GM21381 (cell line): ENCODE measurements around the gene DPYSL4.

Source experiments
- ATAC-seq: cut with Tn5 transposase; IDR thresholded peaks from one replicate; pipeline ENCODE4 v1.9.1; 2021; ENCODE audit warnings: mild to moderate bottlenecking, moderate library complexity; ENCODE audit not compliant: unreplicated experiment

Gene DPYSL4

DNA sequence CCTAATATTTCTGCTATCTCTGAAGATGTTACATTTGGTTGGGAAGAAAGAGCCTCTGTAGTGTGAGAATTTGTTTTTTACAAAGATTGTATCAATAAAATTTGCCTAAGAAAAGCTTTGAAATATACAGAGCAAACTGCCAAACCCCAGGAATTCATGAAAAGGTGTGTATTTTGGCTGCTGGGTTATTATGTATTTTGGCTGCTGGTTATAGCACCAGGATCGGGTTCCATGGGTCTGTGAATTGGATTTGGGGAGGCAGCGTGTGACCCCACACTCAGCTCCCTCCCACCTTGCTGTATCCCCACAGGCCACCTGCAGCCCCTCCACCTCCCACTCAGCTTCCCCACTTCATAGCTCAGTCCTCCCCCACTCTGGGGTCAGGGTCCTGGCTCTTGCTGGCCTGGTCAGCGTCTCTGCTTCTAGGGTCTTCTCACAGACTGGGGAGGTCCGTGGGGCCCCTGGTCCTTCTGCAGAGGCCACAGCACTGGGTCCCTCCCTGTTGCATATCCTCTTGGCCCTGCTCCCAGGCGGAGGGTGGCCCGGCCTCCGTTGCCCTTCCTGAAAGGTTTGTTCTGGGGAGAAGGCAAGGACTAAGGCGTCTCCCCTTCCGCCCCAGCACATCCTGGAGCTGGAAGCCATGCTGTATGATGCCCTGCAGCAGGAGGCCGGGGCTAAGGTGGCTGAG is 24.0 kb upstream of the DPYSL4 start:
- no peak for ATAC-seq

DNA sequence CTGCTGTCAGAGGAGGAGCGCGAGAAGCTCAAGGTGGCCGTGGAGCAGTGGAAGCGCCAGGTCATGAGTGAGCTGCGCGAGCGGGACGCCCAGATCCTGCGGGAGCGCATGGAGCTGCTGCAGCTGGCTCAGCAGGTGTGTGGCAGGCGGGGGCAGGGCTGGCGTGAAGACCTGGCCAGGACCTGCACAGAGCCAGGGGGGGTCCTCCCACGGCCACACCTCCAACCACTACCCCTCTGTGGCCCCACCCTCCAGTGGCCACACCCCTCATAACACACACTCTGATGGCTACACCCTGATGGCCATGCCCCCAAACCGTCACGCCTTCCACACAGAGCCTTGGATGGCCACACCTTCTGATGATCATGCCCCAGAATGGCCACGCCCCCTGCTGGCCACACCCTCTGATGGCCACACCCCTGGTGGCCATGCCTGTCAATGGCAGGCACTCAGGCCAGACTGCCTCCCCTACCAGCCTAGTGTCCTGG is 23.4 kb upstream of the DPYSL4 start:
- peak; percentile 60 for ATAC-seq

DNA sequence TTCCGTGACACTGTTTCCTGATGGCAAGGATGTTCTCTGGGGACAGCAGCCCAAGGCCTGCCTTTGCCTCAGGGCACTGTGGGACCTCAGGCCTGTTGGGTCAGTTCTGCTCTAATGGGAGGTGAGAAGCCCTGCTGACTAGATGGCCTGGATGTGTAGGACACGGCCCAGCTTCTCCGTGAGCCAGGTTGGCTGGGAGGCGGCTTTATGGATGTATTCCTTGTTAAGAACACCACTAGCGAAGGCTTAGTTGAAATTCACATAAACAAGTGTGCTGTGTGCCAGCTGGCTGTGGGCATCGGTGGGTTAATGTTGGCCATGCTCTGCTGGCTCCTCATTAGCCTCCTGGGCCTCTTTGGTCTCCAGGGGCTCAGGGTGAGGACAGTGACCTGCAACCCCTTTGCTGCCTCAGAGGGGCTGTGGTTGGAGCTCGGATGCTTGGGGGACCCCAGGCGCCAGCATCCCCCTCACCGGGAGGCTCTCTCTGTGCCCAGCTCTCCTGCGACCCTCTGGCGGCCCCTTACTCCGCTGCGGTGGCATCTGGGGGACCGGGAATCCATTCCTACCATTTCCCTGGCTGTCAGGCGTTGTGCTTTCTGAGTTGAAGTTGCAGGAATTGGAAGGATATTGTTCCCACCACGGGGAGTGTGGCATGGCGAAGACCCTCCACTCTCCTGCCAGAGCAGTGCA is 22.8 kb upstream of the DPYSL4 start:
- ATAC-seq, result no peak

DNA sequence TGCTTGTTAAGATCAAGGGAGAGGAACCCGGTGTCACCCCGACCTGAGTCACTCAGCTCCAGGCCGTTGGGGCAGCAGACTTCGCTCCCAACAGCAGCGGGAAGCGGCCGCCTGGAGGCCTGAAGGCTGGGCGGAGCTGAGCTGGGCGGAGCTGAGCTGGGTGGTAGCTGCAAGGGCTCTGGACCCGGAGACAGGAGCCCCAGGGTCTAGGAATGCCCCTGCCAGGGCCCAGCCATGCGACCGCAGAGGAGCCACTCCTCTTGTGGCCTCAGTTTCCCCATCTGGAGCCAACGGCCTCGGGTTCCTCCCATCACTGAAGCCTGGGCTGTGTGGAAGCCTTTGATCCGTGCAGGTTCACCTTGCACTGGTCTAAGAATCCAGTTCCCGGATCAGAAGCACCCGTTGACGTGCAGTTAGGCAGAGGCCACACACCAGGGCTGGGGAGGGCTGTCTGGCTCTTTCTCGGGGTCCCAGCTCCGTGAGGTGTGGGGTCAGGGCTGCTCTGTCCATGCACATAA is 21.9 kb upstream of the DPYSL4 start:
- no peak for ATAC-seq

DNA sequence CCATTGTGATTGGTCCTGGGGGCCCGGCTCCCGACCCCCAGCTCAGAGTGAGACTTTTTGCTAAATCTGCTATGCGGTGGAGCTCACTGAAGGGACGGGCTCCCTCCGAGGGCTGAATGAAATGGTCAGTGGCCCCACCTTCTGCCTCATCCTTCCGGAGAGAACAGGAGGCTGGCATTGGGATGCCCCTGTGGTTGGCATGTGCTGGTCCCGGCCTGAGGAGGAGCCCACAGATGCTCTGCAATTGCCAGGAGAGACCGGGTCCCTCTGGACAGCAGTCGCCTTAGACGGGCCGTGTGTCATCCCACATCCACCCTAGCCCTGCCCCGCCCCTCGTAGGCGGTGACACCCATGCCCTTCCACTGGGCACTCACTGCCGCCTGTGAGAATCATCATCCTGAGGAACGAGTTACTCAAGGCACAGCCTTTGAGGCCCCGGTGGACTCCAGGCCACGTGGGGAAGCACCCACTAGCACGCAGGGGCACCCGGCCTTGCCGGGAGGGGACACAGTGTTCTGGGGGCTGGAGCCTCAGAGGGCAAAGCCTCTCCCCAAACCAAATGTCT is 21.2 kb upstream of the DPYSL4 start:
- ATAC-seq, result no peak

DNA sequence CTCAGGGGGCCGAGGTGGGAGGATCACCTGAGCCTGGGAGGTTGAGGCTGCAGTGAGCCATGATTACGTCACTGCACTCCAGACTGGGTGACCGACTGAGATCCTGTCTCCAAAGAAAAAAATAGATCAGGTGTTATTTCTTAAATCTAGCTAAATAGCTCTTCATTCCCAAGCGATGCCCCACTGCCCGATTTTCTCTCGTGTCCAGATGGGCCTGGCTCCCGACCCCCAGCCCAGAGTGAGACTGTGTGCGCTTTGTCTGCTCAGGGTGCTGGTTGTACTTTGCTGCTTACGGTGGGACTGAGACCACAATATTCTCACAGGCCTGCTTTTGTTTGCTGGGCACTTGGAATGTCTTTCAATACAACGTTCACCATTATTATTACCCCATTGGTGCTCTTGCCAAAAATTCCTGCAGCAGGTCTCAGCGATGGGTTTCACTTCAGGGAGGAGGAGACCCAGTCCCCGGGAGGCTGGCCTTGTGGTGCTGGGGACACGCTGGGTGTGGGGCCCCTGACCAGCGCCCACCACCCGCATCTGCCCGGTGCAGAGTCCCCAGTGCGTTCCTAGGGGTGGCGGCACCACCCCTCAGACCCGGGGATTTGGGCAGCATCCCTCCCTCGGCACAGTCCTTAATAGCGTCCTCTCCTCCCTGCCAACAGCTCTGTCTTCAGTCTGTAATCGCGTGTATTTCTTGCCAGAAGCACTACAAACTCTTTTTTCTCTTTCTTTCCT is 20.4 kb upstream of the DPYSL4 start:
- ATAC-seq, result no peak

DNA sequence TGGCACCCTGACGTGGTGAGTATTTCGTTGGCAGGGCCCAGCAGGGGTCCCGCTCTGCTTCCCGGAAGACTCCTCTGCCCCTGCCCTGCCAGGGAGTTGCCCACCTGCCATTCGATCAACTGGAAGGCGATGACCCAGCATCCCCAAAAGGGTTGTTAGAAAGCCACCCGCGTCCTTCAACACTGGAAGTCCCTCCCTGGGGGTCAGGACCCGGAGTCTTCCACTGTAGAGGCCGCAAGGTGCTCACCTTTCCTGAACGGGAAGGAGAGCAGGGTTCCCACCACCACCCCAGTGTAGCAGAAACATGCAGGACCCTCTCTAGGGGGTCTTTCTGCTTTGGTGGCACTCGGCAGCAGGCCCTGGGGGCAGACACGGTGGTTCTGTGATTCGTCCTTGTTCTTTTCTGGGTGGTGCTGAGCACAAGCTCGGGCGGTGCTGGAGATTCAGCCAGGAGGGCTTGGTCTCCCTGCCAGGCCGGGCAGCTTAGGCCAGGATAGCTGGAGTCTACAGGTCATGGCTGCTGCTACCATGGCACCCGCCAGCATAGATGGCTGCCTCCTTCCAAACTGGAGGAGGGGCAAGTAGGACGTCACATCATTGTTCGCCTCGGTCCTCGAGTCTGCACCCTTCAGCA is 19.6 kb upstream of the DPYSL4 start:
- ATAC-seq, result no peak

DNA sequence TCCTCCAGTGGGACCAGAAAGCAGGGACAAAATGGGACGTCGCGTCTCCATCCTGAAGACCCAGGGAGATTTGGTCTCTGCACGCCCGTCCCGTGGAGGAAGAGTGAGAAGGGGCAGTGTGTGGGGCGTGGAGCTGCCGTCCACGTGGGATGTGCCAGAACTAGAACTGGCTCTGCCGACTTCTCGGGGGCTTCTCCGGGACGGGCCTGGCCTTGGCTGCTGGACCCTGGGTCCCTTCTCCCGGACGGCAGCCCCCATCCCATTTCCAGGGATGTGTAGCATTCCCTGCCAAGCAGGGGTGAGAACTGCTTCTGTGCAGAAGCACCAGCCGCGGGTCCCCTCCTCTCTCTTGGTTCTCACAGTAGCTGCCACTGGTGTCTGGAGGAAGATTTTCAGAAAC is 18.8 kb upstream of the DPYSL4 start:
- ATAC-seq, result no peak

DNA sequence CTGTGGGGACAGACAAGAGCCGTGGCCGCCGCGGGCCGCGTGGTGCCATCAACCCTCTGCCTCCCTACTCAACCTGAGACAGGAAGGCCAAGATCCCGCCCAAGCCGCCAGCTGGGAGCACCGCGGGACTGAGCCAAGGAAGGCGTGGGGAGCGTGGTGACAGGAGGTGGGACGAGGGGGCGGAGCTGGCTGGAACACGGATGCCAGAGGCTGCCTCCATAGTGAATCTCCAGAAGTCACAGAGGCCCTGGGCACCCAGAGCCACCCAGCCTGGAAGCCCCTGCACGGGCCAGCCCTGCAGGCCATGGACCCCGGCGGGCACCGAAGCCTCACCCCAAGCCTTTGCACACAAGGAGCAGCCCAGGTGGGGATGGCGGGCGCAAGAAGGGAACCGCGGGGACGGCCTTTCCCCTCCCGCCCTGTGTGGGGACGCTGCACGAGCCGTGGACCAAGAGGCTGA is 18.1 kb upstream of the DPYSL4 start:
- no peak for ATAC-seq

DNA sequence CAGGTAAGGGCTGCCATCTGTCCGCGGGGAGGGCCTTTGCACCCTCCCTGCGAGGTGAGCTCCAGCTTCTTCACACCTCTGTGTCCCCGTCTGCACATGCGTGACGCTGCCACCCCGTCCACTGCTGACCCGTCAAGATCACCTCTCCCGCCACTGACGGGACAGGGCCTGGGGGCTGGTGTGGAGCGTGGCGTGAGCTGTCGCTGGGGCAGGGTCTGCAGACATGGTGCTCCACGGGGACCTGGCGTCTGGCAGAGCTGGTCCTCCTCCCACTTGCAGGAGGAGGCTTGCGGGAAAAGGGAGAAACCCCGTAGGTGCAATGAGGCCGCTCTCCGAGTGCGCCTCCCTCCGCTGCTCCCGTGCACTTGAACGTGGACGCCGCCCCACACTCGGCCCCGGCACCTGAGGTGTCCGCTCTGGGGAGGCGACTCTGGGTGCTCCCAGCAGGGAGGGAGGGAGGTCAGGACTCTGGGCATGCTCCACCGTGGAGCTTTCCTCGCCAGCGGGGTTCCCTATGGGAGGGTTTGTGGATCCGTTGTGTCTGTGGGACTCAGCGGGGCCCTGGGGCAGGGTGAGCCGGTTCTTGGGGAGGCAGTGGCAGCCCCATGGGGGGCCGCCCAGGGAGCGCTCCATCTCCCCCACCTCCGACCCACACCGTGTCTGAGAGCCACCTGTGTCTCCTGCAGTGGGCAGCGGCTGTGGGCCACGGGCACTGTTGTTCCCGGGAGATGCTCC is 17.6 kb upstream of the DPYSL4 start:
- ATAC-seq, result no peak

DNA sequence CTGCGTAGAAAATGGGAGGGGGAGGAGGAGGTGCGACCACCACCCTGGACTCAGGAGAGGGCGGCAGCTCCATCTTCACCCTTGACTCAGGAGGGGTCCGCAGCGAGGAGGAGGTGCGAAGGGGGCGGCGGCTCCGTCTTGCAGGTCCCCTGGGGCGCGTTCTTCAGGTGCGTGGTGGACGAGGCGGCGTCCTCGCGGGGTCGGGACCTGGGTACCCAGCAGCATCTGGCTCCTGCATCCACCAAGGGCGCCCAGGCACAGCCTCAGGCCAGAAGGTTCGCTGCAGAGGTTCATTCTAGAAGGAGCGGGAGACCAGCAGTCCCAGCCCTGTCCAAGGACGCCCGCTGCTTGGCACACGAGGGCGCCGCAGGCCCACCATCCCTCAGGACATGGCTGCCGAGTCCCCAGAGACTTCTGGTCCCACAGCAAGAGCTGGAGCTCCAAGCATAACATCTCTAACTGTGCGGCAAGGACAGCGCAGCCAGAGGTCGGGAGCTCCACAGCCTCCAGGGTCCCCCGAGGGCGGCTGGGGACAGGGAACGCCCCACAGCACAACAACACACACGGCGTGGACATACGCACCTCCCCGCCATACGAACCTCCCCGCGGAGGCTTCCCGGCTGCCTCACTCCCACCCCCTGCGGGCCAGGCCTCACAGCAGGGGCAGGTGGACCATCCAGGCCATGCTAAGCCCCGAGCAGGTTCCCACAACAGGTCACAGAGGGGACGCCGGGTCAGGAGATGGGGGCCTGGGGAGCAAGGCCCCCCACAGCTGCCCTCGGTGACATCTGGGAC is 16.8 kb upstream of the DPYSL4 start:
- ATAC-seq, result no peak

DNA sequence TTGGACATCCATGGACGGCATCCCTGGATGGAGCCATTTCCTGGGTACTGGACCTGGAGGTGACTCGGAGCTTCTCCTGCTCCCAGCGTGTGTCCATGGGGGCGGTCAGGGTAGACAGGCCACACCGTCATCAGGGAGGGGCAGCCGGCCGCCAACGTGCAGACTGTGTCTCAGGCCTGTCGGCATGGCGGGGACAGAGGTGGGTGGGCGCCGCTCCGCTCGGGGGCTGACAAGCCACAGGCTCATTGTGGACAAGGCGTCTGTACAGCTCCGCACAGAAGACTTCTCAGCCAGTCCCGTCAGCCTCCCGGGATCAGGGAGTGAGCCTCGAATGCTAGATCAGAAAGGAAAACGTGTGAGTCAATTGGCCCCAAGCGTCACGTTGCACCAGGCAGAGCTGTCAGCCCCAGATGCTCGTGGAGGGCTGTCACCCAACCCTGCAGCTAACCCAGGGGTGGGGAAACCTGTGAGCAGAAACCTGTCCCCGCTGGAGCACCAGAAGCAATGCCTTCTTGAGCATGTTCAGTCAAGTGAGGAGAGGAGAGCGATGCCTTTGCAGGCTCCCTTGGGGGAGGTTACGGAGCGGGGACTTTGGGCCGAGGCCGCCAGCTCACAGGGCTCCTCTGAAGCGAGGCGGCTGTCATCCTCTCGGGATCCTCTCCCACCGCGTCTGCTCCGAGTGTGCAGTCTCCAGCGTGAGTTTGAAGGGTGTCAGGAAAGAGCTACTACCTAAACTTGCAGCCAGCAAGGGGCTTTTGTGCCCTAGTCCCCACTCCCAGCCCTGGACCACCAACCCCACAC is 16.0 kb upstream of the DPYSL4 start:
- no peak for ATAC-seq

DNA sequence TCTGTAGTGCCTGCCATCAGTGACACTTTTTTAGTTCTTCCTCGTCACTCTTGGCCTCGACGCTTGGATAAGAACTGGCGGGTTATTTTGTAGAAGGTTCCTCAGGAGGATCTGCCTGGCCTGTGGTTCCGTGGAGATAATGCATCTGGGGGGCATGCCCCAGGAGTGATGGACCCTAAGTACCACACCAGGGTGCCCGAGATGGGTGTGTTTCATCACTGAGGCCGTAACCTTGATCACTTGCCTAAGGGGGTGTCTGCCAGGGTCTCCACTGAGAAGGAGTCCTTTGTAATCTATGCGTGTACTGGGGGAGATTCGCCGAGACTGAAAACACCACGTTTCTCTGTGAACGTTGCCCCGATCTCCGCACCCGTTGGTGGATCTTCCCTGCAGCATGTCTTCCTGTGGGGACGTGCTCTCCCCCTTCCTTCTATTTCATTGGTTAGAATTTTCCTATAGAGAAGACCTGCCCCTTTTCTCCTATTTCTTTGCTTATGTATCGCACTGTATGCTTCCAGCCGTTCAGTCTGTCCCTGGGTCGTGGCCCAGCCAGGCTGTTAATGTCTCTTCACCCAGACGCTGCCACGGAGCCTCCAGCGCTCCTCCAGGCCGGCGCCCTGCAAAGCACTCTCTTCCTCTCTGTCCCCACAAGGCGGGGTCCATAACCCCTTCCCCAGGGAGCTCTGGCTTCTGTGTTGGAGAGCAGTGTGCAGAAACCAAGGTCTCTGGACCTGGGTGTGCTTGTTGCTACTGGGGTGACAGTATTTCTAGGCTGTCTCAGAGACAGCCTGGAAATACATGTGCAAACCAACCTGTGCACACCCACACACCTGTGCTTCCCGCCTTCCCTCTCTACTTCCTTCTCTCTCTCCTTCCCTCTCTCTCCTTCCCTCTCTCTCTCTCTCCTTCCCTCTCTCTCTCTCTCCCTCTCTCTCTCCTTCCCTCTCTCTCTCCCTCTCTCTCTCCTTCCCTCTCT is 14.4 kb upstream of the DPYSL4 start:
- no peak for ATAC-seq

DNA sequence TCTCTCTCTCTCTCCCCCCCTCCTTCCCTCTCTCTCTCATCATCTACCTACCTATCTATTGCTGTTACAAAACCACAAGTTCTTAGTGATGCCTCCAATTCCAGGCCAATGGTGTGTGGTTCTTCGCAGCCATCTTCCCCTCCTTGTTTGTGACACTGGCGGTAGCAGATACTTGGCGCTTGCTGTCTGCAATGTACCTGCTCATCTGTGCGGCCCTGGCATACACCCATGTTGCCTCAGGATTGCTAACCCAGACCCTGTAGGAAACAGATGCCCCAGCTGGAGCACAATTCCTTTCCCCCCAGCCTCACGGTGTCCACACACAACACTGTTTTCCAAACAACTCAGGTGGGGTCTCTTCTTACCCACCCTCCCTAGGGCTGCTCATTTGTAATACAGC is 13.6 kb upstream of the DPYSL4 start:
- ATAC-seq, result no peak

DNA sequence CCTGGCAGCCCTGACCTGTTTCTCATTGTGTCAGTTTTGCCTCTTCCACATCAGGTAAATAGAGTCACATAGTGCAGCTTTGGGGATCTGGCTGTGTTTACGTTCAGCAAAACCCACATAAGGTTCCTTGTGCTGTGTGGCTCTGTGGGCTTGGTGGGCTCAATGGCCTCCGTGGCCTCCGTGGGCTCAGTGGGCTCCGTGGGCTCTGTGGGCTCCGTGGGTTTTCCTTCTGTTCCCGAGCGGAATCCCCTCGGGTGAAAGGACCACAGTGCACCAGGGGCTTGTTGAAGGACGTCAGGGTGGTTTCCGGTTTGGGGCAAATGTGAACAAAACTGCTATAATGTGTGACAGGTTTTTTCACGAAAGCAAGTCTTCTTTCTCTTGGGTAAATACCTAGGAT is 12.5 kb upstream of the DPYSL4 start:
- no peak for ATAC-seq

DNA sequence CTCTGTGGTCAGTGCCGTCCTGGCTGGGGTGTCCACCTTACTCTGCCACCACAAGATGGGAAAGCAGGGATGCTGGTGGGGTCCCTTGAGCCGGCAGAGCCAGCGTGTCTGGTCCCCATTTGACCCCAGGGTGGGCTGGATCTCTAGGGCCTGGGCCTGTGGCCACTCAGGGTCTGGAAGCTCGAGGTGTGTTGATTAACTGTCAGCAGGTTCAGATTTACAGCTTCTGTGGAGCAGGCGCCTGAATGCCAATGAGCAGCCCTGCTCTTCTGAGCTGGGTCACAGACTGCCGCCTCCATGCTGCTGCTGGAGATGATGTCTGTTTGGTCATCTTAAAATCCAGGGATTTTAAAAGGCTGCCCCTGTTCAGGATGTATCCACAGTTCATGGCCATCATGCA is 11.3 kb upstream of the DPYSL4 start:
- no peak for ATAC-seq

DNA sequence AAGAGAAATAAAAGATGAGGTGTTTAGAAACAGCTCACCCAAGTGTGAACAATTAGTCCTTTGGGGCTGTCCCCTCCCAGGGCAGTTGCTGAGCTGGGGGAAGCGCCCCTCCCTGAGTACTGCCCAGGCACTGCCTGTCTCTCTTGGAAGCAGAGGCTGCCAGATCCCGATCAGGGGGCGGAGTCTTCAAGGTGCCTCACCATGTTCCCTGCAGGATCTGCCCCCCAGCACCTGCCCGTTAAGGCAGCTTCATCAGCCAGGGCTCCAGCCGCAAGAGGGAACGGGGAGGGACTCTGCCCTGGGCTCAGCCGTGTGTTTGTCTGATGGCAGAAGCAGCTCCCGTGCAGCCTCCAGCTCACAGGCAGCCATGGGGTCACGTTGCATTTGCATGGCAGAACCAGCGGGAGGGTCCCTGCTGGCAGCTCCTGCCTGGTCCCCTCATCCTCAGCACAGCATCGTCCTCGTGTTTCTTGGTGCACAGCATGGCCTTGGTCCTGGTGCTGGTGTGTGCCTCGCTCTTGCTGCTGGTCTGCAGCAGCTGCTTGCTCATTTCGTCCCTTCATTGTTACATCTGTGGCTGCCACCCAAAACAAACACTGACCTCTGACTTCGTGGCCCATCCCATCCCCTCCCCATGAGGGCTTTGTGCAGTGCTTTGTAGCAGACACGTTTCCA is 10.7 kb upstream of the DPYSL4 start:
- no peak for ATAC-seq
